NCI-H2029 (cell line): Measurements from ENCODE around the gene NAXE.
"Not testable (repeated sequence)": the region's sequence is repeated elsewhere in the genome, so short reads cannot be mapped to it uniquely, and the experiment has no call there.

Experiments used
- DNase-seq: peaks from one replicate; lab custom pipeline; 2025; lab: John Stamatoyannopoulos, UW

NAXE gene

GRCh38 chr1:156623946-156624813 lies 32.6 kb downstream of the NAXE start:
- no peak for DNase-seq

DNA sequence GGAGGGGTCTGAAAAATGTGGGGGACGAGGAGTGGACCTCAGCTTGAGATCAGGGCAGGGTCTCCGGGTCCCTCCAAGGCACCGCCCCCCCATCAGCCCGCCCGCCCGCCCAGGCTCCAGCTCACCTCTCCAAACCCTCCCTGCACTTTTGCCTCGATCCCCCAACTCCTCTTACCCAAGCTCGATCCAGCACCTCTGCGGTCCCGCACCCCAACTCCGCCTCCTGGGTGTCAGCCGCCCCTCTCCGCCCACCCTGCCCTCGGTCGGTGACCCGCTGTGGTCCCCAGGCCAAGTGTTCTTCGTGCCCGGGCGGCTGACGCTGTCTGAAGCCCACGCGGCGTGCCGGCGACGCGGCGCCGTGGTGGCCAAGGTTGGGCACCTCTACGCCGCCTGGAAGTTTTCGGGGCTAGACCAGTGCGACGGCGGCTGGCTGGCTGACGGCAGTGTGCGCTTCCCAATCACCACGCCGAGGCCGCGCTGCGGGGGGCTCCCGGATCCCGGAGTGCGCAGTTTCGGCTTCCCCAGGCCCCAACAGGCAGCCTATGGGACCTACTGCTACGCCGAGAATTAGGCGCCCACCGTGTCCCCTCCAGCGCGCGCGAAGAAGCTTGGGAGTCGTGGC lies 33.3 kb downstream of the NAXE start:
- DNase-seq, result no peak

DNA sequence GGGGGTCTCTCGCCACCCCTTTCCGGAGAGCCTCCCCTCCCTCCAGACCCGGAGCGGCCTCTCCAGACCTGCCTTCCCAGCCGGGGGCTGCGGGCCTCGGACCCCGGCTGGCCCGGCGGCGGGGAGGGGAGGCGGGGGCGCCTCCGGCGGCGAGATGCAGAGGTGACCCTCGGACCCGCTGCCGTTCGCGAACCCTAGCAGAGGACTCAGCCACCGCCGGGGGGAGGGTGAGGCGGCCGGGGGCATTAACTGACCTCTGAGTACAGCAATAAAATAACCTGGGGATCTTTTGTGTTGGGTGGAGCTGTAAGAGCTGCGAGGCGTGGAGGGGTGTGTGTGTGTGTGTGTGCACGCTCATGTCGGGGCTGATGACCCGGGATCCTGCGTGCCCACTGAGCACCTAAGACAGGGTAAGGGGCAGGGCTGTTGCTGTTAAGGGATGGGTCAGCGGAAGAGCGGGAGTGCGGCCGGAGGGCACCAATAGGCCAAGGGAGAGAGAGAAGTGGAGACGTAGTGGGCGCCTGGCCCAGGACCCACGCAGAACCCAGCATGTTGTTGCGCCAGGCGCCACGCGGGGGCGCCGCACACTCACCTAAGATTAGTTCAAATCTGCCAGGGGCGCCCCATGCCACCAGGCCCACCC lies 34.0 kb downstream of the NAXE start:
- no peak for DNase-seq

DNA sequence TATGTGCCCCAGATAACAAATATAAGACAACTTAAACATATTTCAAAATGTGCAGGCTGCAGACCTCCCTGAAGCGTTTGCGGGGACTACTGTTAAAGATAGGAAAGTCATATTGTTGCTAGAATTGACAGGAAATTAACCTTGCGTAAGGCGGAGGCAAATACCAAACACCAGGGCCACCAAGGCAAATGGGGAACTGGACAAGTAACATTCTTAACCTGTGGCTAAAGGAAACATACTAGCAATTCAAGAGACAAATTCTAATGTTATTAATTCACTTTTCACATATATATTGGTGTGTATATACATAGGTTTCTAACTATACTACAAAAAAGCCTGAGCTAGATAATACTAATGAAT lies 34.5 kb downstream of the NAXE start:
- no peak for DNase-seq

- DNase-seq, result peak; percentile 26
These were observed 35.8 kb downstream of the NAXE start for GRCh38 chr1:156627313-156627880.

DNA sequence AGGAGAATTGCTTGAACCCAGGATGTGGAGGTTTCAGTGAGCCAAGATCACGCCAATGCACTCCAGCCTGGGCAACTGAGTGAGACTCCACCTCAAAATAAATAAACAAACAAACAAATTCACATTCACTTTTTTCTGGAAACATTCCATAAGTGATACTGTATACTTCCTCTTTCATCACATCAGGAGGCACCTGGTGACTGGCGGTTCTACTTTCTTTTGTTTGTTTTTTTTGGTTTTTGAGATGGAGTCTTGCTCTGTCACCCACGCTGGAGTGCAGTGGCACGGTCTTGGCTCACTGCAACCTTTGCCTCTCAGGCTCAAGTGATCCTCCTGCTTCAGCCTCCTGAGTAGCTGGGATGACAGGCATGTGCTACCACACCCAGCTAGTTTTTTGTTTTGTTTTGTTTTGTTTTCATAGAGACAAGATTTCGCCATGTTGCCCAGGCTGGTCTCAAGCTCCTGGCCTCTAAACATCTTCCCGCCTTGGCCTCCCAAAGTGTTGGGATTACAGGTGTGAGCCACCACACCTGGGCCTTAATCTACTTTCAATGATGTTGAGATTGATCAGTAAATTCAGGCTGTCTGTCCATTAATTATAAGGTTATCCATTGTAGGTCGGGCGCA lies 38.4 kb downstream of the NAXE start:
- DNase-seq, result no peak

DNA sequence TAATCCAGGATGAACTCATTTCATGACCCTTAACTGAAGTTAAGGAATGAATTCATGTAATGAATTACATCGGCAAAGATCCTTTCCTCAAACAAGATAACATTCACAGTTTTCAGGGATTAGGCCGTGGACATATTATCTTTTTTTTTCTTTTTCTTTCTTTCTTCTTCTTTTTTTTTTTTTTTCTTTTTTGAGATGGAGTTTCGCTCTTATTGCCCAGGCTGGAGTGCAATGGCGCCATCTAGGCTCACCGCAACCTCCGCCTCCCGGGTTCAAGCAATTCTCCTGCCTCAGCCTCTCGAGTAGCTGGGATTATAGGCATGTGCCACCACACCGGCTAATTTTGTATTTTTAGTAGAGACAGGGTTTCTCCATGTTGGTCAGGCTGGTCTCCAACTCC lies 39.6 kb downstream of the NAXE start:
- not testable (repeated sequence) for DNase-seq

GRCh38 chr1:156632355-156632754 lies 40.8 kb downstream of the NAXE start:
- no peak for DNase-seq

- DNase-seq, result no peak
These were observed 46.8 kb downstream of the NAXE start for GRCh38 chr1:156638189-156638985.

- no peak for DNase-seq
These were observed 48.1 kb downstream of the NAXE start for GRCh38 chr1:156639601-156640101.

DNA sequence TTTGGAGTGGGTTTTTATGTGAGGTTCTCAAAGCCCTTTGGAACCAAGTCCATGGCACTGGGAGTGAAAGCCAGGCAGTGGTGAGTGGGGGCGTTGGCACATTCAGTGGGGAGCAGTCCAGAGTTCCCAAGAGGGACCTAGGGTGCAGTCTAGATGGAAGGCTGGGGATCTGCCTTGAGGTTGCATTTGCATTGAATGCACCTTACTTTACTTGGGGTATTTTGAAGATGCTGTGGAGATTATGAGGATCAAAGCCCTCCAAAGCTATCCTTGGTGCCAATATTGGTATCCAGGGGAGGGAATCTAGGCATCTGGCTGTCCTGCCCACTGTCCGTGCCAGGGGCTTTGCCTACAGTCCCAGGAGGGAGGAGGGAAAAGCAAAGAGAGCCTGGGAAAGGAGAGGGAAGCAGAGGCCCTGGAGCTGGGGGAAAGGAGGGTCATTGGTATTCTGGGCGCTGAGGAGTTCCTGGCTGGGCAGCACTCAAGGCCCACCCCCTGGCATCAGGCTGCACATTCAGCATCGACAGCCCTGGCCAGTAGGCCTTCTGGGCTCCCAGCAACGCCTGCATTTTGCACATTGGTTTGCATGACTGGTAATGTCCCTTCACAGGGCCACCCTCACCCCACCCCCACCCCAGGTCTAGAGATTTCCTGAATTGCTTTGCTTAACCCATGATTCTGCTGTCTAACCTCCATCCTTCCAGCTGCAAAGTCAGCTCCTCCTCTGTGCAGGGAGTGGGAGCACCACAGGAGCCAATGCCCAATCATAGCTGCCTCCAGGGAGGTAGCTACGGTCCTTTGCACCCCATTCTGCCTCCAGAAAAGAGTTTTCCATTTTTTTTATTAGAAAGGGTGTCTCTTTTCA lies 49.5 kb downstream of the NAXE start:
- no peak for DNase-seq

- no peak for DNase-seq
These were observed 50.2 kb downstream of the NAXE start, which contains the start of gene BCAN for GRCh38 chr1:156641761-156642264. Gene BCAN (plus strand): TSS chr1:156642117. CDS start chr1:156646055, 3,938 bp downstream.

- no peak for DNase-seq
These were observed 50.9 kb downstream of the NAXE start for GRCh38 chr1:156642265-156643048.

- no peak for DNase-seq
These were observed 51.6 kb downstream of the NAXE start for GRCh38 chr1:156643049-156643777.

DNA sequence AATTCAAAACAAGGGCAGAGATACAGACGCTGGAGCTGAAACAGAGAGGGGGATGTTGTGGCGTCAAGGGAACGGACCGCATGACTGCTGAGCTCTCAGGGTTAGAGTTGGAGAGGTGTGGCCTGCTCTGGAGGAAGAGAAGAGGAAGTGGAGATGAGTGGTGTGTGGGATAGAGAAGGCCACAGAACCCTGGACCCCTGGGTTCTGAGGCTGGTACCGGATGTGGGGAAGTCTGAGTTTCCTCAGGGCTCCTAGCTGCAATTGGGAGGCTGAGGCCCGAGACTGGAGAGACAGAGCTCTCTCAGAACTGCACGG lies 52.2 kb downstream of the NAXE start:
- no peak for DNase-seq
